CD4-positive, alpha-beta T cell treated with Interleukin-15 for 1 hour (primary cell): ENCODE data around the gene ACAD10.
"Not testable (repeated sequence)": the region's sequence is repeated elsewhere in the genome, so short reads cannot be mapped to it uniquely, and the experiment has no call there.

Source experiments
- DNase-seq: peaks from one replicate; pipeline ENCODE4 v3.0.0-alpha.2; 2020

The ACAD10 gene

DNA sequence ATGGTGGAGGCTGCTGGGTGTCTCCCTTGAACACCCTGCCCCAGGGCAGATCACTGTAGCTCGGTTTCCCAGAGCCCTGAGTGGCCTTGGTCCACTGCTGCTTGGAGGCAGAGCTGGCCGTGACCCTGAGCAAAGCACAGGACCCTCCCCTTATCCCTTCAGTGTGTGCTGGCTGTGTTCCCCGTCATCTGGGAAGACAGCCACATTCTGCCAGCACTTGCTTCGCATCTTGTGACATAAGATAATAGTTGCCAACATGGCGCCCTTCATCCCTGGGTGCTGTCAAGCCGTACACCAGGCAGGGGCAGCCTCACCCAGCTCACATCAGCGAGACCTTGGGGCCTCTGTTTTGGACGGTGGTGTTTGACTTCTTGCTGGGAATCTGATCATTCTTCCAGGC is 68.8 kb downstream of the ACAD10 start:
- DNase-seq: no peak

DNA sequence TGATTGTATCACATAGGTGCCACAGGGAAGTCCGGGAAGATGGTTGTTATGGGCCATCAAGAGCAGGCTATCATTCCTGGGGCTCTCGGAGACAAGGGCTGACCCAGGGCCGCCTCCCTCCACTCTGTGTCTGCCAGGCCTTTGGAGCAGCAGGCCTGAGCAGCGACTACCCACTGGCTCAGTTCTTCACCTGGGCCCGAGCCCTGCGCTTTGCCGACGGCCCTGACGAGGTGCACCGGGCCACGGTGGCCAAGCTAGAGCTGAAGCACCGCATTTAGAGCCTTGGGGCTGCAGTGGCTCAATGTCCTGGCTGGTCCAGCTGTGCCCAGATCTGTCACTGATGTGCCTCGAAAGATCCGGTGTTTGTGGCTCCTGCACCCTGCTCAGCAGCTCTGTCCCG is 70.3 kb downstream of the ACAD10 start:
- DNase-seq: no peak

DNA sequence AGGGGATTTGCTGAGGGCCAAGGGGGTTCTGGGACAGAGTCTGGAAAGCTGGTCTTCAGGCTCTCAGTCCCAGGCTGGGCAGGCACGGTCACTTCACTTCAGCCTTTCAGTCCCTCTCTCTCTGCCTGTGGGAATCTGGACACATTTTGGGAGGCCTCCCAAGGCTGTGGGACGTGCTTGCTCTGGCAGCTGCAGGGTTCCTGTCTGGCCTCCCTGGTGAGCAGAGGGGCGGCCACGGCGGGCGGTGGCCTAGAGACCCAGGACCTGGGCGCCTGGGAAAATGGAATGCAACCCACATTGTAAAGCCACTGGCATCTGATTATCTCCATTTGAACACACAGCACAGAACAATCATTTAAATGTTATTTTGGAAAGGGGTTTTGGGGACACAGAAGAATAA is 70.8 kb downstream of the ACAD10 start:
- DNase-seq: no peak

DNA sequence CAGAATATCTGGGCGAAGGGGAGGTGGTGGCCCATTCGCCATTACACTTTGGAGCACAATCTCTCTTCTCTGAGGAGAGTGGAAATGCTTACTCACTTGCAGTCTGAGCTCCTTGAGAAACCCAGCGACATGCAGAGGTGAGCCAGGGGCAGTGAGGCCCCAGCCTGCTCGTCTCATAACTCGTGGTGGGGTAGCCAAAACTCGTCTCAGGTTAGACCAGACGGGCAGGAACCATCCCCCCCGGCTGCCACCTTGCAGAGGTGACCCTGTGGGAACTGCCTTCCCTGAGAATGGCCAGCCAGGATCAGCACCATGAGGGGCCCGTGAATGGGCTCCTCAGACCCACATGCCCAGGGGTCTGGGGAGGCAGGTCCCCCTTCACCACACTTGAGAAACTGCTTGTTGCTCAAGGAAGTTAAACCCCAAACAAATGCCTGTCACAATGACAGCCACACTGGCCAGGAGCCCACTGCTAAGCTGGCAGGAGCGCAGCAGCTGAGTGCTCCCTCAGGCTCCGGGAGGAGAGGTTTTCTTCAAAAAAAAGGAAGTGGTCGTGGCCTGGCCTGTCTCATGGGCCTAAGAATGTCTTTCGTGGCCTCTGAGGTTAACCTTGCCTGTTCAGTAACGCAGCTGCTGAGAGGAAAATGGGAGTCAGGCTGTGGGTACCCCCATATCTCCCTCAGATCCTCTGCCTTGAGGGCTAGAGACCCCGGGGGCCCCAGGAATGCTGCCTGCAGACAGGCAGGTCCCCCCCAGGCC is 71.7 kb downstream of the ACAD10 start:
- peak; percentile 35 for DNase-seq

DNA sequence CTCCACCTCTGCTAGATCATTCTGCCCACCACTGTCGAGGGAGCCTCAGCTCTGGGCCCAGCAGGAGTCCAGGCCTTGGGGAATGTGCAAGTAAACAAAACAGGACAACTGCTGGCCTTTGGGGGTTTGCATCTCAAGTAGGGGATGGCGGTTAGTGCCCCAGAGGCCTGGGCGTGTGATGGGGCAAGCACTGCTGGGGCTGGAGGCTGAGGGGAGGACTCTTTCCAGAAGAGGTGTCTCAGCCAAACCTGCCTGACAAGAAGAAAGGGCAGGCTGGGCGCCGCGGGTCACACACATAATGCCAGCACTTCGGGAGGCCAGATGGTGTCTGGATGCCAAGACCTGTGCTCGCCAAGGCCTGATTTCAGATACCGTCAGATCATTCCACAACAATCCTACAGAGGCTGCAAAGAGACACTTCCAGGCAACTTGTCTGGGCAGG is 72.3 kb downstream of the ACAD10 start:
- DNase-seq: no peak

DNA sequence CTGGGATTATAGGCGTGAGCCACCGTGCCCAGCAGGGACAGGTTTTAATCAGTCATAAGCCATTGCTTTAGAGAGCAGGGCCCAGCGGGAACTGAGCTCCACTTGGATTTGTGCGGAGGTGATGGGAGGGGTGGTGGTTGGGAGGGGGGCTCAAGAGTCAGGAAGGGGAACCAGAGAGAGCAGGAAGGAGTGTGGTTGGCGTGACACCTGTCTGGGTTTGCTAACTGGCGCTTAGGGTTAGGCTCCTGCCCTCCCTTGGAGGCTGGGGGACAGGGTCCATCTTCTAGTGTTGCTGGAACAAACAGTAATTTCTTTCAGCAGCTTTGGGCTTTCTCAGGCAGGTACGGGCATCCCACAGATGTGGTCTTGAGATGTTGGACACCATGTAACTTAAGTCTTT is 73.4 kb downstream of the ACAD10 start:
- DNase-seq: no peak

DNA sequence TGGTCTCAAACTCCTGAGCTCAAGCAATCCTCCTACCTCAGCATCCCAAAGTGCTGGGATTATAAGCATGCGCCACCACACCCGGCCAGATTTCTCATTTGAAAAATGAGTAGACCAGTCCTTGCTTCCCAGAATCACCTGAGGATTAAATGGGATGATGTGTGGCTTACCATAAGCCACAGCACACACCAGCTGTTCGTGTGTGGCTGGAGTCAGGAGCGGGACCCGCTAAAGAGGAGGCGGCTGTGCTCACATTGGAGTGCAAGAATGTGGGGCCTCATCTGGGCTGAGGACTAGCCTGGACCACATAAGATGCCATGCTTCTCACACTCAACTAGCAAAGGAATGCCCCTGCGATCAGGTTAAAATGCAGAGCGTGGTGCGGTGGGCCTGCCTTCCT is 74.1 kb downstream of the ACAD10 start:
- DNase-seq: no peak

DNA sequence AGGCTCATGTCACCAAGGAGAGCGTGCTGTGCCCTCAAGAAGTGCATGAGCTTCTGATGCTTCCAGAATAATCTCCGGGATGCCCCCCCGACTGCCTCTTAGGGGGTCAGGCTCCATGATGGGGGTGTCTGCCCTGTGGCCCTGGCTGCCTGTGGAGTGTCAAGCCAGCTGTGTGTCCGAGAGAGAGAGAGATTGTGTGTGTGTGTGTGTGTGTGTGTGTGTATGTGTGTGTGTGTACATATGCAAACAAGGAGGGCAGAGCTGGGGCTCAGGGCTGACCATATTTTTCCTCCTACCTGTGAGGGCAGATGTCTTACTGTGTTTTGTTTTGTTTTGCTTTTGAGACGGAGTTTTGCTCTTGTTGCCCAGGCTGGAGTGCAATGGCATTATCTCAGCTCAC is 75.2 kb downstream of the ACAD10 start:
- no peak for DNase-seq

DNA sequence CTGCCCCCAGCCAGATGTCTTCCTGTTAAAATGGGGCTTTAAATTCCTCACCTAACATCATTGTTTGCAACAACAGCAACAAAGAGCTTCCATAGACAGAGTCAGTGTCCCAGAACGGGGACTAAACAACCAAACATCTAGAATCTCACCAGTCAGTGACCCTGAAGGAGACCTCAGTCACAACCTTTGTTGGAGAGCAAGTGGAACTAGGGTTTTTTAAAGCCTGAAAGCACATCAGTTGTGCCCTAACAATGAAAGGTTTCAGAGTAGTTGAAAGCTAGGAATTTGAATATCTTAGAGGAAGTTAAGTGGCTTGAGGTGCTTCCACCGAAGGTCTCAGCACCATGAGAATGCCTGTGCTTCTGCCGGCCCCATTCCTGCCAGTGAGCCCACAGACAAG is 75.9 kb downstream of the ACAD10 start:
- no peak for DNase-seq

DNA sequence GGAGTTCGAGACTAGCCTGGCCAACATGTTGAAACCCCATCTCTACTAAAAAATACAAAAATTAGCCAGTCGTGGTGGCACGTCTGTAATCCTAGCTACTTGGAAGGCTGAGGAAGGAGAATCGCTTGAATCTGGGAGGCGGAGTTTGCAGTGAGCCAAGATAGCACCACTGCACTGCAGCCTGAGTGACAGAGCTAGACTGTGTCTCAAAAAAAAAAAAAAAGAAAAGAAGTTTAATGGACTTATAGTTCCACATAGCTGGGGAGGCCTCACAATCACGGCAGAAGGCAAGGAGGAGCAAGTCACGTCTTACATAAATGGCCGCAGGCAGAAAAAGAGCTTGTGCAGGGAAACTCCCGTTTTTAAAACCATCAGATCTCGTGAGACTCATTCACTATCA is 77.7 kb downstream of the ACAD10 start:
- not testable (repeated sequence) for DNase-seq

DNA sequence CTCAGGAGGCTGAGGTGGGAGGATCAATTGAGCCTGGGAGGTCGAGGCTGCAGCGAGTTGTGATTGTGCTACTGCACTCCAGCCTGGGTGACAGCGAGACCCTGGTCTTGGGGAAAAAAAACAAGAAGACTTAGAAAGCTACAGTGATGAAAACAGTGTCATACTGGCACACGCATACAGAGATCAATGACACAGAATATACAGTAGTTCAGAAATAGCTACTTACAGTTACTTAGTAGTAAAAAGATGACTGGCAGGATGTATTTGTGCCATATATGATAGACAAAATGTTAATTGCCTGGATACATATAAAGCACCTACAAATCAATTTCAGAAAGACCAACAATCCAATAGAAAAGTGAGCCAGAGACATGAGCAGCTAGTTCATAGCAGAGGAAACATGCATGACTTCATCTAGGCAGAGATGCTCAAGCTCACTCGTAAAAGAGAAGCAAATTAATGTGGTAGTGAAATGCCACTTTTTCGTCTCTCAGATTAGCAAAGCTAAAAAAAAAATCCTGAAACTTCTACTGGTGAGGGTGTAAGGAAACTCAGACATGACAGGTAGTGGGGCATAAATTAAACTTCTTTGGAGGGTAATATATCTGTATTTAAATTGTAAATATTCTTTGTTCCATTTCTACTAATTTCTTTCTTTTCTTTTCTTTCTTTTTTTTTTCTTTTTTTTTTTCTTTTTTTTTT is 78.4 kb downstream of the ACAD10 start:
- no peak for DNase-seq

DNA sequence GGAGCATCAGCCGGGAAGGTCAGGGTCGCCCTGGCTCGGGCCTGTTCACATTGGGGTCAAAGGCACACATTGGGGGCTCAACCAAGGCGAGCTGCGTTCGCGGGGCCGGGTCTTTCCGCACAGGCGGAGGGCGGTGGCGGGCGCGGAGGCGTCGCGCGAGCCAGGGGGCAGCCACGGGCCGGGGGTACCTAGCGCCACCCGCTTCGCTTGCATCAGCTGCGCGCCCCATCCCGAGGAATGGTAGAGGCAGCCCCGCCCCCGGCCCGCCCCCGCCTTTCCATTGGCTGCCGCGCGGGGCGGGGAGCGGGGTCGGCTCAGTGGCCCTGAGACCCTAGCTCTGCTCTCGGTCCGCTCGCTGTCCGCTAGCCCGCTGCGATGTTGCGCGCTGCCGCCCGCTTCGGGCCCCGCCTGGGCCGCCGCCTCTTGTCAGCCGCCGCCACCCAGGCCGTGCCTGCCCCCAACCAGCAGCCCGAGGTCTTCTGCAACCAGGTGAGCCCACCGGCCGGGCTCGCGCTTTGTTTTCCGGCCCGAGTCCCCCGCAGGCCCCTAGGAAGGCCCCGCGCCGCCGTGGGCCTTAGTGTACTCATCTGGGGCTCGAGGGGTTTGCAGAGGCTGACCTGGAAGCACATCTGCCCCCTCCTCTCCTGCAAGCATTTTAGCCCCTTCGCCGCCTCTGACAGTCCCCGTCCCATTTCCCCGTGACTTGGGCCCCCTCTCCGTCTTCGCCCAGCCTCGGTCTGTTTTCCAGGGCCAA is 80.9 kb downstream of the ACAD10 start, which contains the start of gene ALDH2:
ALDH2 (plus strand) TSS at position 326 of the 754 bp plus-strand sequence; CDS start at position 376, 50 bp downstream.
- DNase-seq: peak; percentile 46

DNA sequence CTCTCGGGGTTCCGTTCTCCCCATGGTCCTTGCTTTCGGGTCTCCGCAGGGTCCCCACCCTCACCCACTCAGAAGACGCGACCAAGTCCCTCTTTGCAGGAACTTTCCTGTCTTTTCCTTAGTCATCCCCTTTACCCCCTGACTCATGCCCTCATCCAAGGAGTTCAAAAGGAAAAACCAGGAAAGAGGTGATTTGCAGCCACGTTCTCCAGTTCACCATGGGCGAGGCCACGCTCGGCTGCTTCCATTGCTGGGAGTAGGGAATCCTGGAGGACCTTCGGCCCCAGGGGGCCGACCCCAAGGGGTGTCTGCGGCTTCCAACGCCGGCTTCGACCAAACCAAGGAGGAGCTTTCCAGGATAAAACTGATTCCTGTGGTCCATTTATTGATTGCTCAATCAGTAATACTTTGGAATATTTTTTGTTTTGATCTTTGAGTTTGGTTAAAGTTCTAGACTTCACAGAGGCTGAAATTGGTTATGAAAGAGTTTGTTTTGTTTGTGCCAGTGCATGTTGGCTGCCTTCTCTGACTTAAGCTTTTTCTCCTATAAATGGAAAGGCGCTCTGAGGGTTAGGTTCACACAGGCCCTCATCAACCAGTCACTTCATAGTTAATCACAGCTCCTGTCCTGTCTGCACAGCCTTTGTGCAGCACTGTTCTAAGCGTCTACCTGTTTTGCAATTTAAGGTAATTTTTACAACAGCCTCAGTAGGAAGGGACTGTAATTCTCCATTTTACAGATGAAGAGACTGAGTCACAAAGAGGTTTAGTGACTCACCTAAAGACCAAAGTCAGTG is 81.7 kb downstream of the ACAD10 start:
- no peak for DNase-seq

DNA sequence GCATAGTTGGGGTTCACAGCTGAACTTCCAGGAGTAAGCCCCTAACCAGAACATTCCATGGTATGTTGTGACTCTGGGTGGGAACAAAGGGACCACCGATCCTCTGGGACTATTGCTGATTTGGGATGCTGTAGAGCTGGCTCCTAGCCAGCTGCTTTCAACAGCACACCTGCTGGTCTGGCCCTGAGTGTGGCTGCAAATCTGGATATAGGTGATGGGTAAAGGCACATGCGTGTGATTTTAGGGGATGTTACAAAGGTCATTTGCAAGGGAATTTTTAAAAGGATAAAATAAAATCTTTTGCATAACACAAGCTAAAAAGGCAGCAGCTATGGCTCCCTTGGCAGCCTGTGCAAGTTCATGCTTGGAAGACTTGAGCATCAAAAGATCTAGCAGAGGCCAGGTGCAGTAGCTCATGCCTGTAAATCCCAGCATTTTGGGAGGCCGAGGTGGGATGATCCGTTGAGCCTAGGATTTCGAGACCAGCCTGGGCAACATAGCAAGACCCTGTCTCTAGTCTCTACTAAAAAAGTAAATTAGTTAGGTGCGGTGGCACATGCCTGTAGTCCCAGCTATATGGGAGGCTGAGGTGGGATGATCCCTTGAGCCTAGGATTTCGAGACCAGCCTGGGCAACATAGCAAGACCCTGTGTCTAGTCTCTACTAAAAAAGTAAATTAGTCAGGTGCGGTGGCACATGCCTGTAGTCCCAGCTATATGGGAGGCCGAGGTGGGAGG is 82.5 kb downstream of the ACAD10 start:
- no peak for DNase-seq

DNA sequence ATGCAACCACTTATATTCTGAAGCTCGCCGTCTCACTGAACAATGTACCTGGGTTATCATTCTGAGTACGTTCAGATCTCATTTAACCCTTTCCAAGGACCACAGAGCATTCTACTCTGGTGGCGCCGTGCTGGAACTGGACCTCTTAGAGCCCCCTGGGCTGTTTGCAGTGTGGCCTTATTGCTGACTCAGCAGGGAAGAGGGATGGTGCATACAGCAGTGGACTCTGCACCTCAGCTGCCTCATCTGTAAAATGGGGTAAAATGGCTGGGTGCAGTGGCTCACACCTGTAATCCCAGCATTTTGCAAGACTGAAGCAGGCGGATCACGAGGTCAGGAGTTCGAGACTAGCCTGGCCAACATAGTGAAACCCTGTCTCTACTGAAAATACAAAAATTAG is 83.7 kb downstream of the ACAD10 start:
- DNase-seq: no peak

DNA sequence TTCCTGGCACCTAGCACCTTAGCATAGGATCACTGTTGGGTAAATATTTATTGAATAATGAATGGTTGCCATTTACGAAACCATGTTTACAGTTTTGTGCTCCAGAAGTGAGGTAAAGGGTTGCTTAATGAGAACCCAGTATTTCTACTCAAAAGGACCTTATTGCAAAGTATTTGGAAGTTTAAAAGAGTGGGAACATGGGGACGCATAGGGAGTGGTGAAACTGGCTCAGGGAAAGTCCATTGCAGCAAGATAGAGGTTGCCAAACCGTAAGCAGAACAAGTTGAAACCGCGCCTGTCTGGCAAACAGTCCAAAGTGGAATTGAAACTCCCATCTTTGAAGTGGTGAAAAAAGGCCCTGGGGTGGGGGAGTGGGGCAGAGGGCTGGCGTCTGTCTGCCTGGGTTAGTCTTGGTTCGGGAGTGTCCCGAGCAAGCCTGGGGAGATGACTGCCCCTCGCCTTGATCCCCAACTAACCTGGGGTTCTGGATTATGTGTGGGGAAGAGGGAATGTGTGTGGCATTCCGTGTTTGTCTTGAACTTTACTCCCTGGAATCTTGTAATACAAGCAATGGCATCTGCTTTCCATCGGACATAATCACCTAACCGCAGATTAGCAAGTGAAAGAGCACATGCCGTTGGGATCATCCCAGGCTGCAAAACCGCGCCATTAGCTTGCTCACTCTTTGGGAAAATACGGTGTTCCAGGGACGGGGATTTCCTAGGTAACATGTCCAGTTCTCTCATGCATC is 88.1 kb downstream of the ACAD10 start:
- DNase-seq: peak; percentile 69

DNA sequence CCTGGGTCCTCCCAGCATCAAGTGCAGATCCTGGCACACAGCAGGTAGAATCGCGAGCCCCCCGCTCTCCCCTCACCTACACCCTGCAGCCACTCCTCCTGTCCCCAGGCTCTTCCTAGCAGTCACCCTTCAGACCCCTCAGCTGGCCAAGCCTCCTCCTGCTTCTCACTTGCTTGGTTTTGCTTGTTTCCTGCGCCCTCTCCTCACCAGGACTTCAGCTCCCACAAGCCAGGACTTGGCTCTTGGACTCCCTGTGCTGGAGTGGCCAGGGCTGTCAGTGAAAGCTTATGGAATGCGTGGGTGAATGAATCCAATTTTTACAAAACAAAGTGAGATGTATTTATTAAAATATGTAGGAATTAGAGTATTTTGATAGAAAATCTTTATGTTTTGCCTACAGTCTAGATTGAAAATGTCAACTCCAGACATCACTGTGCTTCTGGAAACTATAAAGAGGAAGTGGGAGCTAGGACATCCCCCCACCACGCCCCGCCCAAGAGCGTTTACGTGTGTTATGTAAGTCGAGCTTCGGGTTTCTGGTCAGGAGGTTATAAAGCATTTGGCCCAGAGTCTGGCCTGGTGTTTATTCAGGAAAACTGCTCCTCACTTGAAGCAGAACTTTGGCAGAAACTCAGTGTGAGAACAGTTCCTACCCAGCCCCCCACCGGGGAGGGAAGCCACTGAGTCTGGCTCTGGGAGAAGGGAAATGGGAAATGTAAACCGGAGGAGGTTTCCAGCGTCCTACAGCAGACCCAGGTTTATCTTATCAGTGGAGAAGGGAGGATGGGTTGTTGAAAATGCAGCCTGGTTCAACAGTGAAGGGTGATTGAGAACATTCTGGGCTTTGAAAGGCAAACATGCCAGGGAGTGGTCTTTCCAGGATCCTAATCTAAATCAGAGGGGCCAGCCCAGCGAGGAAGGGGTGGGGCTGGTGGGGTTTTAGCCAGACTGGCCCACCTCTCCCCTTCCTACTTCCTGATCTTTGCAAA is 89.6 kb downstream of the ACAD10 start:
- DNase-seq: peak; percentile 84

DNA sequence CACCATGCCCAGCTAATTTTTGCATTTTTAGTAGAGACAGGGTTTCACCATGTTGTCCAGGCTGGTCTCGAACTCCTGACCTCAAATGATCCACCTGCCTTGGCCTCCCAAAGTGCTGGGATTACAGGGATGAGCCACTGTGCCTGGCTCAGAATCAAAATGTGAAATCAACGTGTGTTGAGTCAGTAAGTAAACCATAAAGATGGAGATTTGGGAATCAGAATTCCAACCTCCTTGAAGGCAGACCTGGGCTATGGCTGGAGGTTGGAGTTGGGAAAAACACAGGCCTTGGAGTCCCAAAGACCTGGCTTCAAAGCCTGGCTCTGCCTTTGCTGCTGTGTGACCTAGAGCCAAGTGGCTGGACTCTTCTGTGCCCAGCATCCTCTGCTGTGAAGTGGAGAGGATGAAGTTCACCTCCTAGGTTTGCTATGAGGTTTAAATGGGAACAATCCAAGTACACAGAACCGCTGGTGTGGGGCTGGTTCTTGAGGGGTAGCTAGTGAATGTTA is 91.0 kb downstream of the ACAD10 start:
- no peak for DNase-seq

DNA sequence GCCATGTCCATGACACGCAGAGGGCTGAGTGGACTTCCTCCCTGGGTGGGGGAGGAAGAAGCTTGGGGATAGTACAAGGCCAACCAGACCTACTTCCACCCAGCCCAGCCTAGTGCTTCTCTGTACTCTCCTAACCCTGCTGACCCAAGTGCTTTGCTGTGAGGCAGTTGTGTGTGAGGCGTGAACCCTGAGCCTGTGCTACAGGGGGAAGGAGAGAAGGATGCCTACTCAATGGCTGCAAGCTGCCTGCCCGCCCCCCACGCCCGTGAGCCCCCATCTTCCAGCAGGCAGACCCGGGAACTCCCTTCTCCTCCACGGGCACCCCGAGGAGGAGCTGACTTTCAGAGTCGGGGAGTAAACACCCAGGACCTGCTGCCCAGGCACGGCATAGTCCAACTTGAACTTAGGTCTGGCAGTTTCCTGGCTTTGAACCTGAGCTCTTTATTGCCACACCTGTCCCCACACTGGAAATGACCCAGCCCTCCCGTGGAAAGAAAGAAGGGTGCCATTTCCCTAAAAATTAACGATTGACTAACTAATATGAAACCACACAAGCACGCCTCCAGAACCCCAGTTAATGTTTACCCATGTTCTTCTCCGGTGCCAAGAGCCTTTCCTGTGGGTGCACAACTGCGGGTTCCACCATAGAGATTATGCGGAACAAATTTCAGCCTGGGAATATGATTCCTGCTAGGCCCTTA is 91.6 kb downstream of the ACAD10 start:
- DNase-seq: peak; percentile 46
